ENCODE results near the gene CCDC27. TPM values are rescaled to one million over a fixed set of nuclear protein-coding genes. Genes with fewer than 3 reads are reported as not detected.

Gene CCDC27
- total RNA-seq, 1 donor from 2014 or later = not detected

DNA sequence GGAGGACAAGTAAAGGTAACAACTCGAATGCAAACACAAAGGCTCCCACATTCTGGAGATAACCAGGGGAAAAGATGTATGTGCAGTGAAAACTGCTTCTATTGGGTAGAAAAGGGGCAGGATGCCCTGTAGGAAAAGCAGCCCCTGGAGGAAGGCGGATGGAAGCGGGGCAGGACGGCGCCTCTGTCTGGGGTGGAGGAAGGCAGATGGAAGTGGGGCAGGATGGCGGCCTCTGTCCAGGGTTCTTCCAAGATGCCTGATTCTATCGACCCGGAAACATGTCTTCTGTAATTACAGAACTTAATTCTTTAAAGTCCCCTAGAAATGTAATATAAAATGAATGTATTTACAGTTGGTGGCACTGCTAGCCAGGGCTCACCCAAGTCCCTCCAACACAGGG, 68.1 kb downstream of the CCDC27 start:
- no peak overlapping the region for H3K27ac Mint-ChIP-seq
- intact Hi-C loops (cut with micrococcal nuclease) = no loop called here
- H3K36me3 Mint-ChIP-seq (ENCODE audit: low read depth) = peaks cover 19% of the 10 kb centered on the region
- H3K4me3 Mint-ChIP-seq = no peak overlapping the region
- no peak for DNase-seq
- no peaks in the 10 kb centered on the region for H3K27me3 Mint-ChIP-seq
- H3K4me1 Mint-ChIP-seq = no peaks in the 10 kb centered on the region
- H3K9me3 Mint-ChIP-seq = no peaks in the 10 kb centered on the region

DNA sequence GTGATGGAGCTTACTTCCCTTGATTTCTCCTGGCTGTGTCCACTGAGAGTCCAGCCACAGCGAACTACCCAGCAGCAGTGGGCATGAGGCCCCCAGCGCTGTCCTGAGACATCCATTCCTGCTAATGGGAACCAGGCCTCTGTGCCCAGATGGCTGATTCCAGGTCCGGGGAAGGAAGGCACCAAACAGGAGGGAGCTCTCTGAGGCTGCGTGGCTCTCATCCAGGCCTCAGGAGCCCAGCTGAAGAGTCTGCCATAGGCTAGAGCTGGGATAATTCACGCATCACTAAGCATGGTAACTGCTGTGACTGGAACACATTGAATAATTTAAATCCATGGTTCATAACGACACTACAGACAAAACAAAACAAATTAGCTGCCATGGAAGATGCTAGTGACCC, 68.8 kb downstream of the CCDC27 start:
- intact Hi-C loops (cut with micrococcal nuclease) = no loop called here
- Mint-ChIP-seq H3K36me3 (ENCODE audit: low read depth) (peaks cover 21% of the 10 kb centered on the region), H3K27me3 (no peaks in the 10 kb centered on the region), H3K4me3 (no peak overlapping the region), H3K4me1 (no peaks in the 10 kb centered on the region), H3K27ac (no peak overlapping the region), H3K9me3 (no peaks in the 10 kb centered on the region)
- no peak for DNase-seq

Other genes with a start within 250 kb of the CCDC27 start
- 1.7 and 2.1 TPM in 2 replicates for gene MEGF6, start 140.9 kb upstream of the CCDC27 start, total RNA-seq
- 8.6 and 9.7 TPM in 2 replicates for gene TPRG1L, start 127.4 kb upstream of the CCDC27 start, total RNA-seq
- 41.3 and 44.7 TPM in 2 replicates for gene WRAP73, start 102.3 kb upstream of the CCDC27 start, total RNA-seq
- 1.3 and 1.4 TPM in 2 replicates for gene TP73, start 99.9 kb upstream of the CCDC27 start, total RNA-seq
- 0.66 and 1.4 TPM in 2 replicates for gene SMIM1, start 20.3 kb downstream of the CCDC27 start, total RNA-seq
- 40.8 and 46.0 TPM in 2 replicates for gene LRRC47, start 44.0 kb downstream of the CCDC27 start, total RNA-seq
- gene CEP104, start 104.8 kb downstream of the CCDC27 start, total RNA-seq = 46.2 and 48.1 TPM in 2 replicates
- 15.0 and 15.9 TPM in 2 replicates for gene DFFB, start 105.0 kb downstream of the CCDC27 start, total RNA-seq
- gene C1orf174, start 147.8 kb downstream of the CCDC27 start, total RNA-seq = 50.5 and 51.5 TPM in 2 replicates